WTC11 (cell line): ENCODE results near the gene CD19. TPM values are rescaled to one million over a fixed set of nuclear protein-coding genes. Genes with fewer than 3 reads are reported as not detected.

Source experiments
- ATAC-seq: fragments of 200-7000 bp; cut with Tn5 transposase; 2 replicates; pipeline ENCODE4 v1.10.0; 2021; ENCODE audit warnings: mild to moderate bottlenecking, moderate library complexity
- CTCF ChIA-PET: fragments of 300-600 bp; sonication (Branson Sonifier 250); formaldehyde crosslinking; loops from one replicate; lab custom pipeline; 2021; ENCODE audit warnings: antibody characterized with exemption; lab: Charles Lee
- POLR2A ChIA-PET: fragments of 350-600 bp; sonication (Branson Sonifier 250); formaldehyde crosslinking; loops from one replicate; lab custom pipeline; 2021; ENCODE audit warnings: antibody characterized with exemption; lab: Charles Lee
- DNase-seq: peaks from one replicate; pipeline ENCODE4 v3.0.0; 2021; ENCODE audit warnings: low spot score
- H3K27ac Mint-ChIP-seq: 2 replicates; pipeline ENCODE4 v1.8.0; 2021; ENCODE audit warnings: mixed read lengths
- H3K27me3 Mint-ChIP-seq: 2 replicates; pipeline ENCODE4 v1.8.0; 2021; ENCODE audit warnings: low read depth, mild to moderate bottlenecking, moderate library complexity, mixed read lengths
- H3K36me3 Mint-ChIP-seq: 2 replicates; pipeline ENCODE4 v1.8.0; 2021; ENCODE audit warnings: mixed read lengths
- H3K4me1 Mint-ChIP-seq: 2 replicates; pipeline ENCODE4 v1.8.0; 2022; ENCODE audit warnings: mixed read lengths
- H3K4me3 Mint-ChIP-seq: 2 replicates; pipeline ENCODE4 v1.8.0; 2021; ENCODE audit warnings: mild to moderate bottlenecking, moderate library complexity, mixed read lengths
- H3K9me3 Mint-ChIP-seq: 2 replicates; pipeline ENCODE4 v1.8.0; 2021; ENCODE audit warnings: mixed read lengths
- AFF4 ChIP-seq: sonication (generic); formaldehyde crosslinking; IDR thresholded peaks from 2 replicates; pipeline ENCODE4 v1.8.1; 2023; ENCODE audit warnings: mild to moderate bottlenecking, missing genetic modification reagents, borderline replicate concordance
- CREM ChIP-seq: sonication (generic); formaldehyde crosslinking; IDR thresholded peaks from 2 replicates; pipeline ENCODE4 v1.8.1; 2022; ENCODE audit warnings: mild to moderate bottlenecking, missing genetic modification reagents, moderate library complexity
- ELF4 ChIP-seq: sonication (generic); formaldehyde crosslinking; IDR thresholded peaks from 2 replicates; pipeline ENCODE4 v1.8.1; 2022; ENCODE audit warnings: low read depth, mild to moderate bottlenecking, moderate library complexity, missing genetic modification reagents
- ERG ChIP-seq: fragments of 250-450 bp; sonication (Bioruptor Pico); IDR thresholded peaks from 2 replicates; pipeline ENCODE4 v1.8.0; 2021; ENCODE audit warnings: mild to moderate bottlenecking
- ESRRA ChIP-seq: sonication (generic); formaldehyde crosslinking; IDR thresholded peaks from 2 replicates; pipeline ENCODE4 v1.8.1; 2022; ENCODE audit warnings: mild to moderate bottlenecking, missing genetic modification reagents, borderline replicate concordance
- ETV6 ChIP-seq: sonication (generic); formaldehyde crosslinking; IDR thresholded peaks from 2 replicates; pipeline ENCODE4 v1.8.1; 2022; ENCODE audit warnings: mild to moderate bottlenecking, missing genetic modification reagents
- HMGA2 ChIP-seq: fragments of 250-450 bp; sonication (Bioruptor Pico); IDR thresholded peaks from 2 replicates; pipeline ENCODE4 v1.4.0; 2021; ENCODE audit warnings: mild to moderate bottlenecking, moderate library complexity
- IRF2 ChIP-seq: sonication (generic); formaldehyde crosslinking; IDR thresholded peaks from 2 replicates; pipeline ENCODE4 v1.8.0; 2022; ENCODE audit warnings: low read depth, missing genetic modification reagents, borderline replicate concordance
- NR1H2 ChIP-seq: sonication (generic); formaldehyde crosslinking; IDR thresholded peaks from 2 replicates; pipeline ENCODE4 v1.9.0; 2021; ENCODE audit warnings: mild to moderate bottlenecking, moderate library complexity, missing genetic modification reagents
- PRRX2 ChIP-seq: fragments of 250-450 bp; sonication (Bioruptor Pico); IDR thresholded peaks from 2 replicates; pipeline ENCODE4 v1.8.0; 2021; ENCODE audit warnings: mild to moderate bottlenecking
- RELA ChIP-seq: sonication (generic); formaldehyde crosslinking; IDR thresholded peaks from 2 replicates; pipeline ENCODE4 v1.8.1; 2022; ENCODE audit warnings: missing genetic modification reagents, mild to moderate bottlenecking, borderline replicate concordance
- SMAD4 ChIP-seq: sonication (generic); formaldehyde crosslinking; IDR thresholded peaks from 2 replicates; pipeline ENCODE4 v1.8.0; 2022; ENCODE audit warnings: mild to moderate bottlenecking, missing genetic modification reagents
- SOX15 ChIP-seq: fragments of 250-450 bp; sonication (Bioruptor Pico); IDR thresholded peaks from 2 replicates; pipeline ENCODE4 v1.9.0; 2021; ENCODE audit warnings: mild to moderate bottlenecking
- ZNF232 ChIP-seq: sonication (generic); formaldehyde crosslinking; IDR thresholded peaks from 2 replicates; pipeline ENCODE4 v1.8.0; 2022; ENCODE audit warnings: mild to moderate bottlenecking, missing genetic modification reagents
- ZNF423 ChIP-seq: fragments of 250-450 bp; sonication (Bioruptor Pico); IDR thresholded peaks from 2 replicates; pipeline ENCODE4 v2.1.2; 2022; ENCODE audit warnings: mild to moderate bottlenecking, moderate library complexity
- total RNA-seq: library from RNA; stranded (reverse); gene quantifications from 3 replicates; pipeline ENCODE4 v1.2.3, GENCODE V29; 2021
- TF ChIP-seq, protein P1 (sequence below): fragments of 250-450 bp; sonication (Bioruptor Pico); IDR thresholded peaks from 2 replicates; pipeline ENCODE4 v1.9.0; 2021; ENCODE audit warnings: mild to moderate bottlenecking
- TF ChIP-seq, protein P2 (sequence below): sonication (generic); formaldehyde crosslinking; IDR thresholded peaks from 2 replicates; pipeline ENCODE4 v1.8.1; 2022; ENCODE audit warnings: mild to moderate bottlenecking, missing genetic modification reagents, moderate library complexity, borderline replicate concordance
- TF ChIP-seq, protein P3 (sequence below): sonication (generic); formaldehyde crosslinking; IDR thresholded peaks from 2 replicates; pipeline ENCODE4 v1.8.0; 2023; ENCODE audit warnings: missing genetic modification reagents
- TF ChIP-seq, protein P4 (sequence below): sonication (generic); formaldehyde crosslinking; IDR thresholded peaks from 2 replicates; pipeline ENCODE4 v1.8.1; 2023; ENCODE audit warnings: mild to moderate bottlenecking, moderate library complexity, missing genetic modification reagents

The CD19 gene
- total RNA-seq, 1 experiment from 2014 or later = 0.90 TPM

GRCh38 chr16:28918698-28919097 is 13.1 kb upstream of the CD19 start:
- Mint-ChIP-seq H3K4me3 (no peak overlapping the region), H3K27ac (no peak overlapping the region), H3K36me3 (peaks cover 26% of the 10 kb centered on the region), H3K9me3 (no peaks in the 10 kb centered on the region), H3K4me1 (peaks cover 4% of the 10 kb centered on the region), H3K27me3 (no peaks in the 10 kb centered on the region)
- ATAC-seq (no peak), DNase-seq (no peak)
- POLR2A ChIA-PET = no interaction called here
- no peak for TF ChIP-seq ETV6 (CRISPR knock-in tag)
- CTCF ChIA-PET = no interaction called here

- no peak for DNase-seq
- H3K4me3 Mint-ChIP-seq = peak overlapping the region; percentile 97
- POLR2A ChIA-PET = interaction anchor here (1.9 kb wide), 1 partner anchor 60 kb away, joined by 8 read pairs; the partner anchor contains the start of gene SH2B1
- CTCF ChIA-PET = interaction anchor here (0.6 to 3.3 kb wide), 10 partner anchors 11 to 191 kb away, joined by 3 to 16 read pairs (median 4); partner anchors contain the start of gene NFATC2IP
- H3K9me3 Mint-ChIP-seq = no peaks in the 10 kb centered on the region
- peak overlapping the region; percentile 74 for H3K27ac Mint-ChIP-seq
- H3K27me3 Mint-ChIP-seq = peaks cover 3% of the 10 kb centered on the region; the same call in 1 of the 2 replicates
- H3K4me1 Mint-ChIP-seq = peaks cover 14% of the 10 kb centered on the region
- H3K36me3 Mint-ChIP-seq = peaks cover 14% of the 10 kb centered on the region
- TF ChIP-seq IRF2 (no peak), AFF4 (no peak), PRRX2 (CRISPR knock-in tag) (no peak), SOX15 (no peak), ESRRA (CRISPR knock-in tag) (no peak), ZNF423 (CRISPR knock-in tag) (no peak), ETV6 (CRISPR knock-in tag) (no peak), ZNF232 (CRISPR knock-in tag) (no peak), CREM (no peak), HMGA2 (CRISPR knock-in tag) (no peak), RELA (CRISPR knock-in tag) (no peak), SMAD4 (CRISPR knock-in tag) (no peak), NR1H2 (CRISPR knock-in tag) (no peak), ELF4 (CRISPR knock-in tag) (no peak), ERG (CRISPR knock-in tag) (no peak)
- TF ChIP-seq, protein P1, sequence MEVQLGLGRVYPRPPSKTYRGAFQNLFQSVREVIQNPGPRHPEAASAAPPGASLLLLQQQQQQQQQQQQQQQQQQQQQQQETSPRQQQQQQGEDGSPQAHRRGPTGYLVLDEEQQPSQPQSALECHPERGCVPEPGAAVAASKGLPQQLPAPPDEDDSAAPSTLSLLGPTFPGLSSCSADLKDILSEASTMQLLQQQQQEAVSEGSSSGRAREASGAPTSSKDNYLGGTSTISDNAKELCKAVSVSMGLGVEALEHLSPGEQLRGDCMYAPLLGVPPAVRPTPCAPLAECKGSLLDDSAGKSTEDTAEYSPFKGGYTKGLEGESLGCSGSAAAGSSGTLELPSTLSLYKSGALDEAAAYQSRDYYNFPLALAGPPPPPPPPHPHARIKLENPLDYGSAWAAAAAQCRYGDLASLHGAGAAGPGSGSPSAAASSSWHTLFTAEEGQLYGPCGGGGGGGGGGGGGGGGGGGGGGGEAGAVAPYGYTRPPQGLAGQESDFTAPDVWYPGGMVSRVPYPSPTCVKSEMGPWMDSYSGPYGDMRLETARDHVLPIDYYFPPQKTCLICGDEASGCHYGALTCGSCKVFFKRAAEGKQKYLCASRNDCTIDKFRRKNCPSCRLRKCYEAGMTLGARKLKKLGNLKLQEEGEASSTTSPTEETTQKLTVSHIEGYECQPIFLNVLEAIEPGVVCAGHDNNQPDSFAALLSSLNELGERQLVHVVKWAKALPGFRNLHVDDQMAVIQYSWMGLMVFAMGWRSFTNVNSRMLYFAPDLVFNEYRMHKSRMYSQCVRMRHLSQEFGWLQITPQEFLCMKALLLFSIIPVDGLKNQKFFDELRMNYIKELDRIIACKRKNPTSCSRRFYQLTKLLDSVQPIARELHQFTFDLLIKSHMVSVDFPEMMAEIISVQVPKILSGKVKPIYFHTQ (CRISPR knock-in tag) = no peak
- TF ChIP-seq, protein P2, sequence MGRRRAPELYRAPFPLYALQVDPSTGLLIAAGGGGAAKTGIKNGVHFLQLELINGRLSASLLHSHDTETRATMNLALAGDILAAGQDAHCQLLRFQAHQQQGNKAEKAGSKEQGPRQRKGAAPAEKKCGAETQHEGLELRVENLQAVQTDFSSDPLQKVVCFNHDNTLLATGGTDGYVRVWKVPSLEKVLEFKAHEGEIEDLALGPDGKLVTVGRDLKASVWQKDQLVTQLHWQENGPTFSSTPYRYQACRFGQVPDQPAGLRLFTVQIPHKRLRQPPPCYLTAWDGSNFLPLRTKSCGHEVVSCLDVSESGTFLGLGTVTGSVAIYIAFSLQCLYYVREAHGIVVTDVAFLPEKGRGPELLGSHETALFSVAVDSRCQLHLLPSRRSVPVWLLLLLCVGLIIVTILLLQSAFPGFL (CRISPR knock-in tag) = no peak
- TF ChIP-seq, protein P3, sequence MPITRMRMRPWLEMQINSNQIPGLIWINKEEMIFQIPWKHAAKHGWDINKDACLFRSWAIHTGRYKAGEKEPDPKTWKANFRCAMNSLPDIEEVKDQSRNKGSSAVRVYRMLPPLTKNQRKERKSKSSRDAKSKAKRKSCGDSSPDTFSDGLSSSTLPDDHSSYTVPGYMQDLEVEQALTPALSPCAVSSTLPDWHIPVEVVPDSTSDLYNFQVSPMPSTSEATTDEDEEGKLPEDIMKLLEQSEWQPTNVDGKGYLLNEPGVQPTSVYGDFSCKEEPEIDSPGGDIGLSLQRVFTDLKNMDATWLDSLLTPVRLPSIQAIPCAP (CRISPR knock-in tag) = no peak
- TF ChIP-seq, protein P4, sequence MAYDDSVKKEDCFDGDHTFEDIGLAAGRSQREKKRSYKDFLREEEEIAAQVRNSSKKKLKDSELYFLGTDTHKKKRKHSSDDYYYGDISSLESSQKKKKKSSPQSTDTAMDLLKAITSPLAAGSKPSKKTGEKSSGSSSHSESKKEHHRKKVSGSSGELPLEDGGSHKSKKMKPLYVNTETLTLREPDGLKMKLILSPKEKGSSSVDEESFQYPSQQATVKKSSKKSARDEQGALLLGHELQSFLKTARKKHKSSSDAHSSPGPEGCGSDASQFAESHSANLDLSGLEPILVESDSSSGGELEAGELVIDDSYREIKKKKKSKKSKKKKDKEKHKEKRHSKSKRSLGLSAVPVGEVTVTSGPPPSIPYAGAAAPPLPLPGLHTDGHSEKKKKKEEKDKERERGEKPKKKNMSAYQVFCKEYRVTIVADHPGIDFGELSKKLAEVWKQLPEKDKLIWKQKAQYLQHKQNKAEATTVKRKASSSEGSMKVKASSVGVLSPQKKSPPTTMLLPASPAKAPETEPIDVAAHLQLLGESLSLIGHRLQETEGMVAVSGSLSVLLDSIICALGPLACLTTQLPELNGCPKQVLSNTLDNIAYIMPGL (CRISPR knock-in tag) = no peak
- TF ChIP-seq, all 79 proteins: peak for 0
- ATAC-seq = no peak
Measured at GRCh38 chr16:28923231-28923587, 8.6 kb upstream of the CD19 start.
